ENCODE measurements around the gene DNASE1L3. TPM values are rescaled to one million over a fixed set of nuclear protein-coding genes. Genes with fewer than 3 reads are reported as not detected.
A peak's percentile ranks its signal among the peaks of the same experiment; 100 is the strongest.

Gene DNASE1L3
- total and polyA plus RNA-seq, 2 of the 13 experiments (the other 11 are each of a cell fraction or from before 2014, with no cell fraction given), result 0.86 to 1.7 TPM

GRCh38 chr3:58180940-58181587 lies 29.7 kb downstream of the DNASE1L3 start (continued):
- TF ChIP-seq RBAK (CRISPR knock-in tag; IDR thresholded peaks at IDR 0.05), result no peak
- peak; percentile 91 for TF ChIP-seq TBX2 (CRISPR knock-in tag; IDR thresholded peaks at IDR 0.05; ENCODE audit: borderline replicate concordance)
- peak; percentile 76 for TF ChIP-seq DBP (CRISPR knock-in tag; IDR thresholded peaks at IDR 0.05; ENCODE audit: not compliant biosample characterization)
- no peak for TF ChIP-seq NFKB2 (CRISPR knock-in tag; IDR thresholded peaks at IDR 0.05; ENCODE audit: borderline replicate concordance)
- no peak for TF ChIP-seq NPAS2 (CRISPR knock-in tag; IDR thresholded peaks at IDR 0.05; ENCODE audit: borderline replicate concordance)
- no peak for TF ChIP-seq ZBTB46 (CRISPR knock-in tag; IDR thresholded peaks at IDR 0.05; ENCODE audit: borderline replicate concordance)
- no peak for TF ChIP-seq NR2F1 (CRISPR knock-in tag; IDR thresholded peaks at IDR 0.05)
- TF ChIP-seq, protein P1, sequence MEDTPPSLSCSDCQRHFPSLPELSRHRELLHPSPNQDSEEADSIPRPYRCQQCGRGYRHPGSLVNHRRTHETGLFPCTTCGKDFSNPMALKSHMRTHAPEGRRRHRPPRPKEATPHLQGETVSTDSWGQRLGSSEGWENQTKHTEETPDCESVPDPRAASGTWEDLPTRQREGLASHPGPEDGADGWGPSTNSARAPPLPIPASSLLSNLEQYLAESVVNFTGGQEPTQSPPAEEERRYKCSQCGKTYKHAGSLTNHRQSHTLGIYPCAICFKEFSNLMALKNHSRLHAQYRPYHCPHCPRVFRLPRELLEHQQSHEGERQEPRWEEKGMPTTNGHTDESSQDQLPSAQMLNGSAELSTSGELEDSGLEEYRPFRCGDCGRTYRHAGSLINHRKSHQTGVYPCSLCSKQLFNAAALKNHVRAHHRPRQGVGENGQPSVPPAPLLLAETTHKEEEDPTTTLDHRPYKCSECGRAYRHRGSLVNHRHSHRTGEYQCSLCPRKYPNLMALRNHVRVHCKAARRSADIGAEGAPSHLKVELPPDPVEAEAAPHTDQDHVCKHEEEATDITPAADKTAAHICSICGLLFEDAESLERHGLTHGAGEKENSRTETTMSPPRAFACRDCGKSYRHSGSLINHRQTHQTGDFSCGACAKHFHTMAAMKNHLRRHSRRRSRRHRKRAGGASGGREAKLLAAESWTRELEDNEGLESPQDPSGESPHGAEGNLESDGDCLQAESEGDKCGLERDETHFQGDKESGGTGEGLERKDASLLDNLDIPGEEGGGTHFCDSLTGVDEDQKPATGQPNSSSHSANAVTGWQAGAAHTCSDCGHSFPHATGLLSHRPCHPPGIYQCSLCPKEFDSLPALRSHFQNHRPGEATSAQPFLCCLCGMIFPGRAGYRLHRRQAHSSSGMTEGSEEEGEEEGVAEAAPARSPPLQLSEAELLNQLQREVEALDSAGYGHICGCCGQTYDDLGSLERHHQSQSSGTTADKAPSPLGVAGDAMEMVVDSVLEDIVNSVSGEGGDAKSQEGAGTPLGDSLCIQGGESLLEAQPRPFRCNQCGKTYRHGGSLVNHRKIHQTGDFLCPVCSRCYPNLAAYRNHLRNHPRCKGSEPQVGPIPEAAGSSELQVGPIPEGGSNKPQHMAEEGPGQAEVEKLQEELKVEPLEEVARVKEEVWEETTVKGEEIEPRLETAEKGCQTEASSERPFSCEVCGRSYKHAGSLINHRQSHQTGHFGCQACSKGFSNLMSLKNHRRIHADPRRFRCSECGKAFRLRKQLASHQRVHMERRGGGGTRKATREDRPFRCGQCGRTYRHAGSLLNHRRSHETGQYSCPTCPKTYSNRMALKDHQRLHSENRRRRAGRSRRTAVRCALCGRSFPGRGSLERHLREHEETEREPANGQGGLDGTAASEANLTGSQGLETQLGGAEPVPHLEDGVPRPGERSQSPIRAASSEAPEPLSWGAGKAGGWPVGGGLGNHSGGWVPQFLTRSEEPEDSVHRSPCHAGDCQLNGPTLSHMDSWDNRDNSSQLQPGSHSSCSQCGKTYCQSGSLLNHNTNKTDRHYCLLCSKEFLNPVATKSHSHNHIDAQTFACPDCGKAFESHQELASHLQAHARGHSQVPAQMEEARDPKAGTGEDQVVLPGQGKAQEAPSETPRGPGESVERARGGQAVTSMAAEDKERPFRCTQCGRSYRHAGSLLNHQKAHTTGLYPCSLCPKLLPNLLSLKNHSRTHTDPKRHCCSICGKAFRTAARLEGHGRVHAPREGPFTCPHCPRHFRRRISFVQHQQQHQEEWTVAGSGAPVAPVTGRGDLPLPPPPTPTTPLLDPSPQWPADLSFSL (CRISPR knock-in tag; IDR thresholded peaks at IDR 0.05), result no peak; the same call in 1 of the 2 replicates
- TF ChIP-seq REST (IDR thresholded peaks at IDR 0.05; ENCODE audit: borderline replicate concordance in 1 of 2, low read depth in 1 of 2, low read length in 2 of 2), result no peak
- TF ChIP-seq SMYD3 (CRISPR knock-in tag; IDR thresholded peaks at IDR 0.05), result no peak
- TF ChIP-seq HDAC6 (IDR thresholded peaks at IDR 0.05; ENCODE audit: low read depth, low read length), result no peak
- TF ChIP-seq NFYB (CRISPR knock-in tag; IDR thresholded peaks at IDR 0.05), result no peak
- no peak for TF ChIP-seq NFATC3 (CRISPR knock-in tag; IDR thresholded peaks at IDR 0.05)
- TF ChIP-seq ZFX (CRISPR knock-in tag; IDR thresholded peaks at IDR 0.05; ENCODE audit: low read depth), result no peak
- no peak for TF ChIP-seq MXD4 (CRISPR knock-in tag; IDR thresholded peaks at IDR 0.05)
